PC-9 (cell line): ENCODE measurements around the gene CPED1. TPM values are rescaled to one million over a fixed set of nuclear protein-coding genes. Genes with fewer than 3 reads are reported as not detected.
"Not testable (repeated sequence)": the region's sequence is repeated elsewhere in the genome, so short reads cannot be mapped to it uniquely, and the experiment has no call there.

ENCODE experiments used
- BruUV-seq: library from RNA; stranded (reverse); fragments of 400-500 nt; replicated peaks from 2 replicates; lab custom pipeline; 2021; lab: Mats Ljungman, UMichigan
- CTCF ChIA-PET: fragments of 300-600 bp; sonication (Branson Sonifier 250); formaldehyde crosslinking; loops from one replicate; lab custom pipeline; 2022; ENCODE audit warnings: antibody characterized with exemption; lab: Charles Lee
- POLR2A ChIA-PET: fragments of 300-600 bp; sonication (Branson Sonifier 250); formaldehyde crosslinking; loops from one replicate; lab custom pipeline; 2022; ENCODE audit warnings: antibody characterized with exemption; ENCODE audit not compliant: unreplicated experiment; lab: Charles Lee
- DNase-seq, 2 experiments: peaks; one replicate each; pipeline versions ENCODE4 v3.0.0 to v3.0.0-alpha.2; 2015 to 2022; ENCODE audit warnings: mixed read lengths in 1 of 2
- H2AFZ ChIP-seq: fragments of 200-600 bp; sonication (generic); 2 replicates; pipeline ENCODE4 v1.8.1; 2017; ENCODE audit warnings: antibody characterized with exemption
- H3F3A ChIP-seq: fragments of 200-600 bp; sonication (generic); 2 replicates; pipeline ENCODE4 v1.8.1; 2017; ENCODE audit warnings: antibody characterized with exemption, mild to moderate bottlenecking, low read depth; ENCODE audit not compliant: insufficient read depth
- H3K27ac ChIP-seq: fragments of 200-600 bp; sonication (generic); 2 replicates; pipeline ENCODE4 v1.6.1; 2016; ENCODE audit warnings: mixed run types
- H3K27me3 ChIP-seq: fragments of 200-600 bp; sonication (generic); 2 replicates; pipeline ENCODE4 v1.6.1; 2016; ENCODE audit warnings: low read depth, mixed run types; ENCODE audit not compliant: insufficient read depth
- H3K36me3 ChIP-seq: fragments of 200-600 bp; sonication (generic); 2 replicates; pipeline ENCODE4 v1.6.1; 2016; ENCODE audit warnings: low read depth, mixed run types
- H3K4me1 ChIP-seq: fragments of 200-600 bp; sonication (generic); replicated peaks from 2 replicates; pipeline ENCODE4 v1.6.1; 2016; ENCODE audit warnings: mixed run types; ENCODE audit not compliant: insufficient read depth
- H3K4me2 ChIP-seq: fragments of 200-600 bp; sonication (generic); 2 replicates; pipeline ENCODE4 v1.6.1; 2017; ENCODE audit warnings: mixed run types
- H3K4me3 ChIP-seq: fragments of 200-600 bp; sonication (generic); 2 replicates; pipeline ENCODE4 v1.6.1; 2016; ENCODE audit warnings: mixed run types
- H3K79me2 ChIP-seq: fragments of 200-600 bp; sonication (generic); 2 replicates; pipeline ENCODE4 v1.6.1; 2017; ENCODE audit warnings: low read depth, mixed run types
- H3K9me2 ChIP-seq: fragments of 200-600 bp; sonication (generic); 2 replicates; pipeline ENCODE4 v1.8.1; 2017; ENCODE audit warnings: mild to moderate bottlenecking; ENCODE audit not compliant: insufficient read depth
- H3K9me3 ChIP-seq: fragments of 200-600 bp; sonication (generic); 2 replicates; pipeline ENCODE4 v1.8.1; 2016; ENCODE audit warnings: low read depth; ENCODE audit not compliant: insufficient read depth
- H4K20me1 ChIP-seq: fragments of 200-600 bp; sonication (generic); 2 replicates; pipeline ENCODE4 v1.8.1; 2017; ENCODE audit not compliant: insufficient read depth
- CTCF ChIP-seq: fragments of 200-600 bp; sonication (generic); conservative IDR thresholded peaks from 2 replicates; pipeline ENCODE4 v1.6.1; 2017; ENCODE audit warnings: mixed run types, antibody characterized with exemption, mild to moderate bottlenecking, moderate library complexity
- EZH2 ChIP-seq: fragments of 200-600 bp; sonication (generic); IDR thresholded peaks from 2 replicates; pipeline ENCODE4 v1.8.0; 2017; ENCODE audit warnings: antibody characterized with exemption, low read depth
- intact Hi-C: fragments of 100-400 bp; cut with micrococcal nuclease; formaldehyde crosslinking; loops from one replicate; pipeline ENCODE4 v1.10.0; 2022; ENCODE audit not compliant: unreplicated experiment
- total RNA-seq: library from RNA; stranded (reverse); gene quantifications from 2 replicates; pipeline ENCODE4 v1.2.3, GENCODE V29; 2021

CPED1 gene
- total RNA-seq, 1 experiment from 2014 or later, result 2.4 TPM

DNA sequence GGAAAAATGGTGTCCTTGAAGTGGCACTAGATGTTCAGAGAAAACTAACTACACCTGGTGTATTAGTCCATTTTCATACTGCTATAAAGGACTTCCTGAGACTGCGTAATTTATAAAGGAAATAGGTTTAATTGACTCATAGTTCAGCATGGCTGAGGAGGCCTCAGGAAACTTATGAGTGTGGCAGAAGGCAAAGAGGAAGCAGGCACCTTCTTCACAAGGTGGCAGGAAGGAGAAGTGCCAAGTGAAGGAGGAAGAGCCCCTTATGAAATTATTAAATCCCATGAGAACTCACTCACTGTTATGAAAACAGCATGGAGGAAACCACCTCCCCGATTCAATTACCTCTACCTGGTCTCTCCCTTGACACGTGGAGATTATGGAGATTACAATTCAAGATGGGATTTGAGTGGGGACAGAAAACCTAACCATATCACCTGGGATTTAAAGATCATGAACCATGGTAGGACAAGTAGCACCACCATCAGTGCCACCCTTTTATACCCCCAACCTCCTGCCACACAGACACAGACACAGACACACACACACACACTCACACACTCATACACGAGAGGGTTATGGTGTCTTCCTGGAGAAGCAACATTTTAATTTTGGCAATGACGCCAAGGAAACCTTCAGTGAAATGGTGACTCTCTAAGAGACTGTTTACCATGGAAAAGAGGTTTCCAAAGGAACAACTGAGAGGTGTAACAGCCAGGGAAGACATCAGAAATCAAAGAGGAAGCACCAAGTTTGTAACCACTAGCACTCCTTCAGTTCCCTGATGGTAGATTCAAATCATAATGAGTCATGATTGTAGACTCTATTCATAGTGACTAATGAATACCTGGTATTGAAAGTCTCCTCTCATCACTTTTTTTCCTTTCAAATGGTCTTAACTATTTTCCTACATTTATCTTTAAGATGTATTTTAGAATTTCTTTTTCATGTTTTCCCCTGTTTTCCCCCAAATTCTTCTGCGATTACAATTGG, 298.5 kb downstream of the CPED1 start:
- Histone ChIP-seq H3K27me3 (no peaks in the 10 kb centered on the region), H2AFZ (no peak overlapping the region), H3F3A (no peaks in the 10 kb centered on the region; the same call in 1 of the 2 replicates), H3K79me2 (no peaks in the 10 kb centered on the region), H3K4me1 (no peaks in the 10 kb centered on the region), H3K4me2 (no peak overlapping the region), H3K9me3 (0 out of 2 replicates have a peak, but pooled peaks cover 6% of the 10 kb centered on the region), H4K20me1 (no peaks in the 10 kb centered on the region), H3K36me3 (no peaks in the 10 kb centered on the region), H3K27ac (no peak overlapping the region), H3K9me2 (no peaks in the 10 kb centered on the region), H3K4me3 (no peak overlapping the region)
- BruUV-seq, result no TSS peak
- intact Hi-C loops, result no loop called here
- TF ChIP-seq EZH2 (no peak), CTCF (no peak)
- DNase-seq, result no peak
- CTCF ChIA-PET, result no interaction called here
- POLR2A ChIA-PET, result no interaction called here

- no peaks in the 10 kb centered on the region for H3K9me2 ChIP-seq
- no peaks in the 10 kb centered on the region for H3K4me1 ChIP-seq
- H3K27me3 ChIP-seq, result no peaks in the 10 kb centered on the region
- no peak for TF ChIP-seq CTCF
- TF ChIP-seq EZH2, result no peak
- BruUV-seq, result no TSS peak
- H4K20me1 ChIP-seq, result no peaks in the 10 kb centered on the region
- no peaks in the 10 kb centered on the region; the same call in 1 of the 2 replicates for H3F3A ChIP-seq
- ChIA-PET CTCF (no interaction called here), POLR2A (interaction anchor here (0.6 kb wide), 1 partner anchor 886 kb away, joined by 3 read pairs; no protein-coding TSS in a partner anchor)
- H3K9me3 ChIP-seq, result 0 out of 2 replicates have a peak, but pooled peaks cover 4% of the 10 kb centered on the region
- no peak overlapping the region for H3K27ac ChIP-seq
- intact Hi-C loops, result no loop called here
- H3K4me2 ChIP-seq, result no peak overlapping the region
- no peak overlapping the region for H2AFZ ChIP-seq
- H3K36me3 ChIP-seq, result no peaks in the 10 kb centered on the region
- H3K4me3 ChIP-seq, result no peak overlapping the region
- DNase-seq, result peak in 1 of 2 experiments; percentile 40
- no peaks in the 10 kb centered on the region for H3K79me2 ChIP-seq
Observed at GRCh38 chr7:121288894-121289293, 300.4 kb downstream of the CPED1 start.

DNA sequence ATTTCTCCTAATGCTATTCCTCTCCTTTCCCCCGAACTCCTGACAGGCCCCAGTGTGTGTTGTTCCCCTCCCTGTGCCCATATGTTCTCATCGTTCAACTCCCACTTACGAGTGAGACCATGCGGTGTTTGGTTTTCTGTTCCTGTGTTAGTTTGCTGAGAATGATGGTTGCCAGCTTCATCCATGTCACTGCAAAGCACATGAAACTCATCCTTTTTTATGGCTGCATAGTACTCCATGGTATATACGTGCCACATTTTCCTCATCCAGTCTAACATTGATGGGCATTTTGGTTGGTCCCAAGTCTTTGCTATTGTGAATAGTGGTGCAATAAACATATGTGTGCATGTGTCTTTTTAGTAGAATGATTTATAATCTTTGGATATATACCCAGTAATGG, 301.4 kb downstream of the CPED1 start:
- DNase-seq, H2AFZ ChIP-seq, H3K9me3 ChIP-seq, H3K36me3 ChIP-seq, BruUV-seq, H3K27me3 ChIP-seq, intact Hi-C loops, H4K20me1 ChIP-seq, H3F3A ChIP-seq, H3K79me2 ChIP-seq, H3K4me1 ChIP-seq, H3K27ac ChIP-seq, CTCF ChIA-PET, POLR2A ChIA-PET, H3K4me2 ChIP-seq, H3K9me2 ChIP-seq, H3K4me3 ChIP-seq: not testable (repeated sequence)
